CD4-positive, alpha-beta T cell treated with Interleukin-4 for 4 hours (primary cell): ENCODE results near the gene SNX13.
"Not testable (repeated sequence)": the region's sequence is repeated elsewhere in the genome, so short reads cannot be mapped to it uniquely, and the experiment has no call there.

Experiments used
- DNase-seq: peaks from one replicate; pipeline ENCODE4 v3.0.0-alpha.2; 2020

Gene SNX13

DNA sequence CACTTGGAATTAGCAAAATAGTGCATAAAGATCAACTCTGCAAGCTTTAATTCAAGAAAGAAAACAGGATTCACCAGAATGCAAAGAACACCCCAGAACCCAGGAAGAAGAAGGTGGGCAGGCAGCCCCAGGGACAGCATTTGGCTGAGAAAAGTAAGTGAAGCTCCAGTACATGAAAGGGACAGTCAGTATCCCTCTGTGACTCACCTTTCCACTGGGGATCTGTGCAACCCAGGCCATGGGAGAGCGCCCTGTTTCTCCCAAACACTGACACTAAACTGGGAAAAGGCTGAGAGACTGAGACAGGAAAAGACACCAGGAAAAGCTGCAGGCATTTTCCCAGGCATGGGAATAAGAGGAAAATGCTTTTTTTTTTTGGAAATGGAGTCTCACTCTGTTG, 28.2 kb downstream of the SNX13 start:
- no peak for DNase-seq

DNA sequence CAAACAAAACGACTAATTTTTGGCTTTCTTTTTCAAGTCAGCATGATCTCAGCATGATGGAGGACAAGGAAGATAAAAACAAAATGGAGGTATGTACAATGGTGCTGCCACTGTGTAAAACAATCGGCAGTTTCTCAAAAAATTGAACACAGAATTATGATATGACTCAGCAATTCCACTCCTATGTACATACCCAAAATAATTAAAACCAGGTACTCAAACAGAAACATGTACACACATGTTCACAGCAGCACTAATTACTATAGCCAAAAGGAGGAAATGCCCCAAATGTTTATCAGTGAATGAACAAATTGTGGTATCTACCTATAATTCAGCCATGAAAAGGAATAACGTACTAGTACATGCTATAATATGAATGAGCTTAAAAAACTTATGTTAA, 29.9 kb downstream of the SNX13 start:
- no peak for DNase-seq

DNA sequence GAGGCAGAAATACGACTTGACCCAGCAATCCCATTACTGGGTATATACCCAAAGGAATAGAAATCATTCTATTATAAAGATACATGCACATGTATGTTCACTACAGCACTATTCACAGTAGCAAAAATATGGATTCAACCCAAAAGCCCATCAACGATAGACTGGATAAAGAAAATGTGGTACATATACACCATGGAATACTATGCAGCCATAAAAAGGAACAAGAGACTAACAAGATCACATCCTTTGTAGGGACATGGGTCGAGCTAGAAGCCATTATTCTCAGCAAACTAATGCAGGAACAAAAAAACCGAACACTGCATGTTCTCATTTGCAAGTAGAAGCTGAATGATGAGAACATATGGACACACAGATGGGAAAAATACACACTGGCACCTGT, 31.0 kb downstream of the SNX13 start:
- DNase-seq: not testable (repeated sequence)

DNA sequence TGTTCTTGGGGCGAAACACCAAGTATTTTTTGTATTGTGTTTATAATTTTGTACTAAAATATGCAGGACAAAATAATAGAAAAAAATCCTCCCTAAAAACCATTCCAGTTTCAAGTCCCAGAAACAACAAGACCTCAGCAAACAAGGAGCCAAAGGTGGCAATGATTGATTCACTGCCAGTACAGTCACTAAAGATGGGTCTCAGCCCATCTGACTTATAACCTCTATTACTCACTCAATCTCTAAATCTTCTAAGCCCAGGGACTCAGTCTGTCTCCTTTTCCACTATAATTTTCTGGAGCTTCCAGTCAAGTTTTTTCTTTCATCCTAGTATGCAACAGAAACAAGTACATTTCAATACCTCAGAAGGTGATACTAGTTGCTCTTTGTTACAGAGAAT, 33.3 kb downstream of the SNX13 start:
- DNase-seq: no peak

DNA sequence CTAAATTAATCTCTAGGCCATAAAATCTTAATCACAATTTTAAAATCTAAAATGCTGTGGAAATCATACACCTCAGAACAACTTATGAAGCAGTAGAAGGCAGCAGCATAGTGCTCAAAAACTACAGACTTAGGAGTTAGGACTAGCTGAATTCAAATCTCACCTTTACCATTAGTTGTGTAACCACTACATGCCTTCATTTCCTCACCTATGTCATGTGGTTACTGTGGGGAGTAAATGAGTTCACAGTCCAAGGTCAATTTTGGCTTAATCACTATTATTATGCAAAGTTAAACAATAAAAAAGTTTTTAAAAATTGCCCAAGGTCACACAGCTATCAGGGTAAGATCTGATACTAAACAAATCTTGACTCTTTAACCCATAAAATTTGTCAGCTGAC, 37.0 kb downstream of the SNX13 start:
- peak; percentile 24 for DNase-seq

DNA sequence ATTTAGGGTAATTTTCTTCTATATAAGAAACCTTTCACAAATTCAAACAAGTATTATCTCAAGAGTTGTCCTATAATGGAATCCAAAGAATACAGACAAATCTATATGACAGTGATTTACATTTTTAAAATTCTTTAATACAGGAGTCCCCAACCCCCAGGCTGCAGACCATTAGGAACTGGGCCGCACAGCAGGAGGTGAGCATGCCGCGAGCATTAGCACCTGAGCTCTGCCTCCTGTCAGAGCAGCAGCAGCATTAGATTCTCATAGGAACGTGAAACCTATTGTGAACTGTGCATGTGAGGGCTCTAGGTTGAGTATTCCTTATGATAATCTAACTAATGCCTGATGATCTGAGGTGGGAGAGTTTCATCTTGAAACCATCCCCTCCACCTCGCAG, 37.7 kb downstream of the SNX13 start:
- DNase-seq: no peak

DNA sequence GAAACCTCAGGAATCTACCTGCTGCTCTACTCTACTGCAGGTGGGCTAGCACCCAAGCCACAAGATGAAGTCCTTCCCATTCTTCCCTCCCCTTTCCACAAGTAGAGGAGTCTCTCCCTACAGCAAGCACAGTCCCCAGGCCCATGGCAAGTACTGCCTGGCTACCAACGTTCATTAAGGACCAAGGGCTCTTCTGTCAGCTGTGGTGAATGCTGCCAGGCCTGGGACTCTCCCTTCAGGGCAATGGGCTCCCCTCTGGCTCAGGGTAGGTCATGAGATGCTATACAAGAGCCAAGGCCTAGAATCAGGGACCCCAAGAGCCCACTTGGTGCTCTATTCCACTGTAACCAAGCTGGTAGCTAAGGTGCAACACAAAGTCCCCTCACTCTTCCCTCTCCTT, 39.8 kb downstream of the SNX13 start:
- no peak for DNase-seq

DNA sequence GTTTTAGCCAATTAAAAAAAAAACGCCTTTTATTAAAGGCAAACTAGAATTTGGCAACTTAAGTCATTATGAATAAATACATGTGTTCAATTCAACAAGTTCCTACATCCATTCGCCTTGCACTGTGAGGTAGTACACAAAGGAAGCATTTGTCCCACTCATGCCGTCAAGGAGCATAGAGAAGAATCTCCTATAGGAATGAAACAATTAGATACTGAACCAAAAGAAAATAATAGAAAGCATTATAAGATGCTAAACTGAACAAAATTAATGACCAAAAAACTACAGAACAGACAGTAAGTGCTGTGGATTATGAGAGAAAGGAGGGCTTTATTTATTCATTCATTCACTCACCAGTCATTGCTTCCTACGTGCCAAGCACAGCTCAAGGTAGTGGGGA, 42.2 kb downstream of the SNX13 start:
- DNase-seq: no peak

DNA sequence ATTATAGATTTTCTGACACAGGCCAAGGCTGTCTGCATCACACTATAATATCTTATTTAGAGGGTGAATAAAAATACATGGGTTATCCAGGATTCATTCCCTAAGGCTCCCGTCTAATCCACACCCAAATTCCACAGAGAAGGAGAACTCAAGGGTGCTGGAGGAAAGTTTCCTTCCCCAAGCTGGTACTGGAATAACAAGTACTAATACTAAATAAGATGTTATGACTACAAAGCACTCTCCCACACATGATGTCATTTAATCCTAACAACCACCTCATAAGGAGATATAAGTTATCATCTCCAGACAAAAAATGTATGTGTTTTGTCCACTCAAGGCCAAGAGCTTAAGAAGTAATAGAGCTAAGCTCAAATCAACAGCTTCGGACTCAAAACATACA, 53.0 kb downstream of the SNX13 start:
- no peak for DNase-seq

DNA sequence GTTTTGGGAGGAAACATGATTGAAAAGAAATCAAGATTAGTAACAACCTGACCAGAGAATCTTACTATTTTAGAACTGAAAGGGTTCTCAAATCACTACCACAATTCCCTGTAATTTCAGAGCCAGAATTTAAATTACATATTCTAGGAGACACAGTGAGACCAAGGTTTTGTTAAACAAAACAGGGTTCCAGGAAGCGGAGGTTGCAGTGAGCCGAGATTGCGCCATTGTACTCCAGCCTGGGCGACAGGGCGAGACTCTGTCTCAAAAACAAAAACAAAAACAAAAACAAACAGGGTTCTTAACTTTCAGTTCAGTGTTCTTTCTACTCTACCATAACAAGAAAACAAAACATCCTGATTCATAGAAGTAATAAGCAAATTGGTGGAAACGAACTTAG, 57.6 kb downstream of the SNX13 start:
- no peak for DNase-seq

DNA sequence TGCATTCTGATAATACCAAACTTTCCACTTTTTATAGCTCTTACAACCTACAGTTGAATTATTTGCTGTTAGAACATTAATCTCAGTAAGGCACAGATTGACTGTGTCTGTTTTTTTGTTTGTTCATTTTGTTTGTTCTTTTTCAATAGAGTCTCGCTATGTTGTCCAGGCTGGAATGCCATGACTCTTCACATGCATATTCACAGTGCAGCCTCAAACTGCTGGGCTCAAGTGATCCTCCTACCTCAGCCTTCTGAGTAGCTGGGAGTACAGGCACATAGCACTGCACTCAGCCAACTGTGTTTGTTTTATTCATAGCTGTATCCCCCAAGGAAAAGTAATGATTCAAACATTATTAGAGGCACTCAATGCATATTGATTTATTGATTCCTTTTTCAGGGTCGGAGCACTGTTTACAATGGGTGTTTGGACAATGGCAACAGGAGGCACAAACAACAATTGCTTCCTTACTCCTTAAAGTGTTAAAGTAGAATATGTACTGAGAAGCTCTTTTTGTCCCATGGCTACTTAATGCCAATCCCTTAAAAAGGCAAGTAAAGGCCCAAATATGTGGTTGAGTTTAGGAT, 61.1 kb downstream of the SNX13 start:
- DNase-seq: no peak

DNA sequence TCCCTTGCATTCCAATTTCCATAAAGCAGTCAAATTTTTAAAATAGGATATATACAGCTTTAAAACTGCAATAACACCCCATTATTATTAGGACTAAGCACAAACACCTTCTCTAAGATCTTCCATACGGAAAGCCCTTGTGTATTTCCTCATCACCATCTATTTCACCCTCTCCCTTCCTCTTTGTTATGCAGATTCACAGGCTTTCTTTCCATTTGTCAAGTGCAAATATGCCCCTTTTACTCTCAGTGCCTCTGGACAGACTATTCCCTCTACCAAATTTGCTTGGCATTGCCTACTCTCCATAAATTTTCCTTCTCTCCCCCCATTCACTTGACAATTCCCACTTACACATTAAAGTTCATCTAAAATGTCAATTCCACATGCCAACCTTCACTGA, 61.7 kb downstream of the SNX13 start:
- DNase-seq: no peak

DNA sequence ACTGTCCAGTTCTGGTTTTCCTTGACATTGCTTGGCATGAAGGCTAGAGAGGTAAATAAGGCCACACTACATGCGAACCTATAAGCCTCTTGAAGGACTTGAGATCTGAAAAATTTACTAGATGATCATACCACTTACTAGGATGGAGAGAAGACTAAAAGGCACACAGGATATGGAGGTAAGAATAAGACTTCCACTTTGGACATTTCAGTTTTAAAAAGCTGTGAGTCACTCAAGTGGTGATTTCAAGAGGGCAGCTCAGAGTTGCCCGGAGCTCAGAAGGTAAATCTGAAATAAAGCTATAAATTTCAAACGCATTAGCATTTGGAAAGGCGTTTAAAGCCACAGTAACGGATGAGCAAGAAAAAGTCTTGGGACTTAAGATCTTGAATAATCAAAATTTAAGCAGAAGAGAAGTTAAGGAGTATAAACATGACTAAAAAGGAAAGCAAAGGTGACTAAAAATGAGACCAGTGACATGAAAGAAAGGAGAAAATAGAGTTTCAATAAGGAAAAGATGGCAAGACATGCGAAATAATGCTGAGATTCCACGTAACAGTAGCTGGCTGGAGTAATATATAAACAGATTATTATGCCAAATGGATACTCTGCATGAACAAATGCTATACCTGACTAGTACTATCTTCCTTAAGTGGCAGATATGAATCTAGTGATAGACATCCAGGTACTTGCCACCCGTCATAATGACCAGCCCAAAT, 68.3 kb downstream of the SNX13 start:
- DNase-seq: no peak

DNA sequence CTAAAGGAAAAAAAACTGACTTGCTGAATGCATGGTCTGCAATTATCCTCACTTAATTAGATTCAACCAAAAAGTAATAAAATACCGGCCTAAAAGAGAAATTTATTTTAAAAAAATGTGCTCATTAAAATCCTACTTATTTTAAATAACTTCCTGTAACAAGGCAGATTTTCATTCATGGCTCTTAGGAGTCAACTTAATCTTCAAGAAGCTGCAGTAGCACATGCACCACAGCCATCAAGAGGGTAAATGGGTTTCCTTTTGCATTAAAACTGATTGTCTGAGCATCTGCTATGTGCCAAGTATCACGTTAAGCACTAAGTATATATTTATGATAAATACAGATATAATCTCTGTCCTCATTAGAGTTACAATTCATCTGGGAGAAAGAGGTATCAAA, 69.9 kb downstream of the SNX13 start:
- no peak for DNase-seq

DNA sequence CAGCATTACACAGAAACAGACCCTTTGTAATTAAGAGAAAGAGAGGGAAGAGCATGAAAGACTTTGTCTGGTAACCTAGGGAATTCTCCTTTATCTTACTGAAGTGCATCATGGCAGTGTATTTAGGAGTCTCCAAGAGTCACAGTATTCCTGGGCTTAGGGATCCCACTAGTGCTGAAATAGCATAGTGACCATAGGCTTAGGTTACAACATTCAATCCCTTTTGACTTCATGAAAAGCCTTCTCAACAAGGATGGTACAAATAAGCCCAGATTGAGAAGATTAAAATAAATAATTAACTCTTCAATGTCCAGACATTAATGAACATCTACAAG, 76.5 kb downstream of the SNX13 start:
- no peak for DNase-seq

DNA sequence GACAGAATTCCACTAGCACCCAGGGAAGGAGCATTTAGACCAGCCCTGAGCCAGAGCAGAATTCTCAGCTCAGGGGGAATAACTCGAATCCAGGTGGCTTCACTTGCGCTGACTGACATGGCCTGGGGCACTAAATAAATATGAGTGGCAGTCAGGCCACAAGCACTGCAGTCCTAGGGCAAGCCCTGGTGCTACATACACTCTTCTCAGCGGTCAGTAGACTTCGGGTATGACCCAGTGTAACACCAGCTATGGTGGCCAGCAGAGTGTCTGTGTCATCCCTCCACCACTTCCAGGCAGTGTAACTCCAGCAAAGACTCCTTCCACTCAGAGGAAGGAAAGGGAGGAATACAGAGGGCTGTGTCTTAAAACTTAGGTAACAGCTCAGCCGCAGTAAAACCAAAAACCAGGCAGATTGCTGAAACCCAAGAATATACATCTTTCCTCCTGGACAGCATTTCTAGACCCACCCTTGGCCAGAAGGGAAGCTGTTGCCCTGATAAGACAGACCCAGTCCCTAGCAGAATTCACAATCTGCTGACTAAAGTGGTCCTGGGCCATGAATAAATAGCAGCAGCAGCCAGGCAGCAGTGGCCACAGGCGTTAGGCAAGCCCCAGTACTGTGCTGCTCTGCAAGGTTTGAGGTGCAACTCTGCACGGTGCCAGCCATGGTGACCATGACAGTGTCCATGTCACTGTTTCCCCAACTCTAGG, 77.0 kb downstream of the SNX13 start:
- DNase-seq: no peak

DNA sequence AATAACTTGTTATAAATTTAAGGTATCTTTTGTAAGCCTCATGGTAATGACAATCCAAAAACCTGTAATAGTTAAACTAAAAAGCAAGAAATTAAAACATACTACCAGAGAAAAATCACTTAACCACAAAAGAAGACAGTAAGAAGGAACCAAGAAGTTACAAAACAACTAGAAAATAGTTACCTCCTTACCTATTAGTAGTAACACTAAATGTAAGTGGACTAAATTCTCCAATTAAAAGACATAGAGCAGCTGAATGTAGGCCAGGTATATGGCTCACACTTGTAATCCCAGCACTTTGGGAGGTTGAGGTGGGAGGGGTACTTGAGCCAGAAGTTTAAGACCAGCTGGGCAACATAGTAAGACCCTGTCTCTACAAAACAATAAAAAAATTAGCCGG, 84.0 kb downstream of the SNX13 start:
- DNase-seq: no peak

DNA sequence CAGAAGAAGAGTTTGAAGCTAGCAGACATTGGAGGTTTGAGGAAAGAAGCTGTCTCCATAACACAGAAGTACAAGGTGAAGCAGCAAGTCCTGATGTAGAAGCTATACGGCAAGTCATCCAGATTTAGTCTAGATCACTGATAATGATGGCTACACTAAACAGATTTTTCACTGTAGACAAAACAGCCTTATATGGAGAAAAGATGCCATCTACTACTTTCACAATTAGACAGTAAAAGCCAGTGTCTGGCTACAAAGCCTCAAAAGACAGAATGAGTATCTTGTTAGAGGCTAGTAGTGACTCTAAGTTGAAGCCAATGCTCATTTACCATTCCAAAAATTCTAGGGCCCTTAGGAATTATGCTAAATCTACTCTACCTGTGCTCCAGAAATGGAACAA, 85.1 kb downstream of the SNX13 start:
- DNase-seq: no peak

DNA sequence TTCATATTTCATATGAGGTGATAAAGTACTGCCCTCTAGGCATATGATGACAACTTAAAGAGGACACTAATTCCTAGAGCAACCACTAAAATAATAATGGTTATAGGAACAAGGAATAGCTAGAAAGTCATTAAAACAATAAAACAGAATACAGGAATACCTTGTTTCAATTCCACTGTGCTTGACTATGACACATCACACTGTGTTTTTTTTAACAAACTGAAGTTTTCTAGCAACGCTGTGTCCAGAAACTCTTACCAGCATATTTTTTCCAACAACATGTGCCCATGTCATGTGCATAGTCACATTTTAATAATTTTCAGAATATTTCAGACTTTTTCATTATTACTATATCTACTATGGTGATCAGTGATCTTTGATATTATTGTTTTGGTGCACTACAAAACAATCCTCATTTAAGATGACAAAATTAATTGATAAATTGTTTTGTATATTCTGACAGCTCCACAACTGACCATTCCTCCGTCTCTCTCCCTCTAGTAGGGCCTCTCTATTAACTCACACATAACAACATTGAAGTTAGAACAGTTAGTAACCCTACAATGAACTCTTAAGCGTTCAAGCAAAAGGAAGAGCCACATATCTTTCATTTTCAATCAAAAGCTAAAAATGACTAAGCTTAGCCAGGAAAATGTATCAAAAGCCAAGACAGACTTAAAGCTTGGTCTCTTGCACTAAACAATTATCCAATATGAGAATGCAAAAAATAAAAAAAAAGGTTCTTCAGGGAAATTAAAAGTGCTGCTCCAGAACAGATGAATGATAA, 85.8 kb downstream of the SNX13 start:
- DNase-seq: no peak

DNA sequence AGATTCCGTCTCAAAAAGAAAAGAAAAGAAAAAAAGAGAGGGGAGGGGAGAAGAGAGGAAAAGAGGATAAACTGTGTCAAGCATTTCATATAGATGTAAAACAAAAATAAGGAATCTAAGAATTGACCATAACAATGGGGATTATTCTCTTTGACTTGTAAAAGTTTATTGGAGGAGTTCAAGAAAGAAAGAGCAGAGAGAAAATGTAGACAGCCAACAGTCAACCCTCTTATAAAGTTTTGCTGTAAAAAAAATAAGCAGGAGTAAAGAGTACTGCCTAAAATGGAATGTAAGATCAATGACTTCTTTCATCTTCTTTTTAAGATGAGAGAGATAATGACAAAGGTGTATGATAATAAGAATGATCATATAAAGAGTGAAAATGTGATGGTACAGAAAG, 87.9 kb downstream of the SNX13 start:
- DNase-seq: no peak

DNA sequence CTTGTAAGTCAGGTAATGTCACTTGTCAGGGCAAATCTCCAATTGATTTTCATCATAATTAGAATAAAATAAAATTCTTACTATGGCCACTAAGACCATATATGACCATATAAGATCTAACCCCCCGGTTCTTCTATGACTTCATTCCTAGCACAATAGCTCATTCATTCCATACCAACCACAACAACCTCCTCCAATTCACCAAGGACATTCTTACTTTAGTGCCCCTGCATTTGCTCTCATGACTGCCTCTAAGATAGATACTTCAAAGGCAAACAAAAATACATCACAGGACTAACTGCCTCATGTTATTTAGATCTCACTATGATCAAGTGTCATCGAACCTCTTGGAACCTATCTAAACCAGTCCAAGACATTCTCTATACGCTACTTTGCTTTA, 90.8 kb downstream of the SNX13 start:
- no peak for DNase-seq

DNA sequence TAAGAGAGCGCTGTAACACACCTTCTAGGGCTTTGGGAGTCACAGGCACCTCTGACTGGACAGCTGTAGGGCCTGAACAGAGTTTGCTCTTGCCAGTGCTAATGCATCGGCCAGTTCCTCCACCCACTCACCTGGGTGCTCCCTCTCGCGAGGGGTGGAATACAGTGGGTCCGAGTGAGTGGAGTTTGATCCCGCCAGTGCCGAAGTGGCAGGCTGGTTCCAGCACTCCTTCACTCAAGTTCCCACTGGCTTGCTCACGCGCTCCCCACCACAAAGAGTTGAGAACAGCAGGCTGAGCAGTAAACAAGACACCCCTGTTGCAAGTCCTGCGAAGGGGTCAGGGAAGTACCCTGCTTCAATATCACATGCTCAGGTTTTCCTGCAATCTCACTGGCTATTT, 91.8 kb downstream of the SNX13 start:
- DNase-seq: no peak

DNA sequence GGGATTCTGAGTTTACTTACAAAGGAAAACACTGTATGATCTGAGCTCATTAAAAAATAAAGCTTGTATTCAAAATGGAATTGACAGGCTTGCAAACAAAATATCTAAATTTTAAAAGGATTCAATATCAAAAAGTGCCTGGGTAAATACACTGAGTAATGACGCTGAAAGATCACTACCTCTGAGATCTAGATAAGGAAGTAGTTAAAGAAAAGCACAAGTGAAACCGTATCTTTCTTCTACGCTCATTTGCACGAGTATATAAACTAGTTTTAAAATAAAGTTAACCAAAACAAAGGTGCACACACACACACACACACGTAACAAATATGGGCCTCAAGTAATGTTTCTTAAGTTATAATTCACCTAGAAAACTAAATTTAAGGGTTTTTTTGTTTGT, 93.4 kb downstream of the SNX13 start:
- no peak for DNase-seq

DNA sequence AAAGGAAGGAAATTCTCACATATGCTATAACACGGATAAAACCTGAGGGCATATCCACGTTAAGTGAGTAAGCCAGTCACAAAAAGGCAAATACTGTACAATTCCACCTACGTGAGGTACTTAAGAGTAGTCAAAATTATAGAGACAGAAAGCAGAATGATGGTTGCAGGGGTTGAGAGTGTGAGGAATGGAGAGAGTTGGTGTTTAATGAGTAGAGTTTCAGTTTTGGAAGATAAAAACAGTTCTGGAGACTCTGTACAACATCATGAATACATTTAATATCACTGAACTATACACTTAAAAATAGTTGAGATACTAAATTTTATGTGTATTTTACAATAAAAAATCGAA, 95.1 kb downstream of the SNX13 start:
- no peak for DNase-seq
